ENCODE results near the gene CNTN5.

The CNTN5 gene

DNA sequence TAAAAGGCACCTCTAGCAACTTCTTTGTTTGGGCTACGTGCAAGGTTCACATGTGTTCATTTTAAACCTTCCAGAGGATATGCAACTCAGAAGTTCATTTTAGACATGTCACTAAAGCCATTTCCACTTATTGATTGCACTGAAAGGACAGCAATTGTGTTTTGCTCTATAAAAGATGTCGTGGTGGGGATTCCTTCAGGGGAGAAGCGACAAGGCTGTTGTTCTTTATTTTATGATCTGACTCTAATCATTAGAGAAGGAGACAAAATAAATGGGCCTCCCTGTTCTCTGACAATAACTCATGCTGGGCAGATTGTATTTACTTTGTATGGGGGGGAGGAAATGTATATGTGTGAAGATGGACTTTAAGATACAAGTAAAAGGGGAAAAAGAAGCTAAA, 1296.2 kb downstream of the CNTN5 start:
- no peak for DNase-seq (ENCODE audit: low read depth in 2 of 2)

DNA sequence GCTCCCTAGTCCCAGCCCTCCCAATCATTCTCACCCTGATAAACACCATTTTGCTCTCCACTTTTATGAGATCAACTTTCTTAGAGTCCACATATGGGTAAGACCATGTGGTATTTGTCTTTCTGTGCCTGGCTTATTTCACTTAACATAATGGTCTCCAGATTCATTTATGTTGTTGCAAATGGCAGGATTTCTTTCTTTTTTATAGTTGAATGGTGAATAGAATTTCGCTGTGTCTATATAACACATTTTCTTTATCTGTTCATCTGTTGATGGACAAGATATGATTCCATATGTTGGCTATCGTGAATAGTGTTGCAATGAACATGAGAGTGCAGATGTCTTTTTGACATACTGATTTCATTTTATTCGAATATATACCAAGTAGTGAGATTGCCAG, 1298.9 kb downstream of the CNTN5 start:
- DNase-seq (ENCODE audit: low read depth in 2 of 2), result no peak

DNA sequence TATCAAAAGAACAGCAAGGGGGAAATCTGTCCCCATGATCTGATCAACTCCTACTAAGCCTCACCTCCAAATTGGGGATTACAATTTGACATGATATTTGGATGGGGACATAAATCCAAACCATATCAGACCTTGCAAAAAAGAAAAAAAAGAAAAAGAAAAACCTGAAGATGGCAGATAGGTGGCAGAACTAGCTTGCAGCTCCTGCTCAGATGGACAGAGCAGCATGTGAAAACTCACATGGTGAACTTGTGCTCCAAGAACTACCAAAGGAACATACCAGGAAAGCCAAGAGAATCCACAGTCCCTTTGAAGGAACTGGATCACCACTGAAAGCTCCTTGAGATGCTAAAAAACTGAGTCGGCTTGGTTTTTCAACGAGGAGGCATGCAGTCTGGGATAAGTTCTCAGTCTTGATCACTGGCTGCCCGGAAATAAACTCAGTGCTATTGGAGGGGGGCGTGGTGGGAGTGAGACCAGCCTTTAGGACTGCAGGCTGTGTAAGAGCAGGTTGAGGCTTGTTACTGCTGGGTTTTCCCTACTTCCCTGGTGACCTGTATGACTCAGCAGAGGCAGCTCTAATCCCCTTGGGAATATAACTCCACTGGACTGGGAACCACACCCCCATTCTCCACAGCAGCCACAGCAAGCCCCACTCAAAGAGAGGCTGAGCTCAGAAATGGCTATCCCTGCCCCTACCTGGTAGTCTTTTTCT, 1308.0 kb downstream of the CNTN5 start:
- DNase-seq (ENCODE audit: low read depth in 2 of 2), result no peak

DNA sequence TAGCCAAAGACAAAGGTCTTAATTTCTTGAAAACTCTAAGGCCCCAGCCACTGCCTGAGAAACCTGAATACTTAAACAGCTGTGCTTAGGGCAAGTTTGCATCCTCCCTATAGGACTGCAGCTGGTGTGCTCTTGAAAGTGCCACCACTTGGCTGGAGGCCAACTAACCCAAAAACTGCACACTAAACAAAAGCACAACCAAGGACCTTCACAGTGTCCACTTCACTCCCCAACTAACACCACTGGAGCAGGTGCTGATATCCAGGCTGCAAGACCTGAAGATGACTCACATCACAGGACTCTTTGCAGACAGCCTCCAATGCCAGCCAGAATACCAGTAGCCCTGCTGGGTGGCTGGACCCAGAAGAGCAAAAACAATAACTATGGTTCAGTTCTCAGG, 1308.6 kb downstream of the CNTN5 start:
- DNase-seq (ENCODE audit: low read depth in 2 of 2), result no peak

DNA sequence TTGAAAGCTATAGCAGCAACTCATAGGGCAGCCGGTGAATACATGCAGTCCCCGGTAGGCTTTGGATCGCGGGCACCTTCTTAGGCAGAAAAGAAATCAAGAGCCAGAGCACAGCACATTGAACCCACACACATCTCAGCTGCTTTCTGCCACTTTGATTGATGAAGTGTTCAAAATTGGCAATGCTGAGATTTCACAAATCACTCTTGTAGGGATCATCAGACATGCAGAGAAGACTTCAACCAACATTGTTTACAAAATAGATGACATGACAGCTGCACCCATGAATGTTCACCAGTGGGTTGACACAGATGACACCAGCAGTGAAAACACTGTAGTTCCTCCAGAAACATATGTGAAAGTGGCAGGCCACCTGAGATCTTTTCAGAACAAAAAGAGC, 1316.1 kb downstream of the CNTN5 start:
- DNase-seq (ENCODE audit: low read depth in 2 of 2), result no peak

DNA sequence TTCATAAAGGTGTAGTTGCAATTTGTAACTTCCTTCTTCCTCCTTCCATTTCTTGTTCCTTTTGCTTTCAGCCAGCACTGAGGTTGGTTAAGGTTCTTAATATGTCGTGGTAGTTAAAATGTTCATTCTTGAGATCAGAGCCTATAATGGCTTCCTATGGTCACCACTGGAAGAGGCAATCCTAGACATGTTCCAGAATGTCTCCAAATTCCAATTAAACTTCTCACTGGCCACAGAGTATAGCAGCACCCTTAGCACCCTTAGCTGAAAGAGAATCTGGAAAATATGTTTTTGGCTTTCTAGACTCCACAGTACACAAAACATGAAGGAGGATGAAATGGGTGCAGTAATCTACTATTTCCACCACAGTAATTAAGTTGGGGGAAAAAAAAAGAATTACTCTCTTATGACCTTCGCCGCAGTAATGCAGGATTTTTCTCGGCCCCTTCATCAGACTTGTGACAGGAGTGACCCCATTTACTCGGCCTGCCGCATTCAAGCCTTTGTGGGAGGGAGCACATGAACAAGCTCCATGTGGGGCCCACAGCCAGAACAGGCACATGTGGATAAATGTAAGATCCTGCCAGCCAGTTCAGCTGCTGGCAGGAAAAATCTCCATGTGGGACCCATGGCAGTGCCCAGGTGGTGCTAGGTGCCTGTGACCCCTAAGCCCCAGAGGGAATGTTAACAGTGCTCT, 1317.5 kb downstream of the CNTN5 start:
- no peak for DNase-seq (ENCODE audit: low read depth in 2 of 2)

DNA sequence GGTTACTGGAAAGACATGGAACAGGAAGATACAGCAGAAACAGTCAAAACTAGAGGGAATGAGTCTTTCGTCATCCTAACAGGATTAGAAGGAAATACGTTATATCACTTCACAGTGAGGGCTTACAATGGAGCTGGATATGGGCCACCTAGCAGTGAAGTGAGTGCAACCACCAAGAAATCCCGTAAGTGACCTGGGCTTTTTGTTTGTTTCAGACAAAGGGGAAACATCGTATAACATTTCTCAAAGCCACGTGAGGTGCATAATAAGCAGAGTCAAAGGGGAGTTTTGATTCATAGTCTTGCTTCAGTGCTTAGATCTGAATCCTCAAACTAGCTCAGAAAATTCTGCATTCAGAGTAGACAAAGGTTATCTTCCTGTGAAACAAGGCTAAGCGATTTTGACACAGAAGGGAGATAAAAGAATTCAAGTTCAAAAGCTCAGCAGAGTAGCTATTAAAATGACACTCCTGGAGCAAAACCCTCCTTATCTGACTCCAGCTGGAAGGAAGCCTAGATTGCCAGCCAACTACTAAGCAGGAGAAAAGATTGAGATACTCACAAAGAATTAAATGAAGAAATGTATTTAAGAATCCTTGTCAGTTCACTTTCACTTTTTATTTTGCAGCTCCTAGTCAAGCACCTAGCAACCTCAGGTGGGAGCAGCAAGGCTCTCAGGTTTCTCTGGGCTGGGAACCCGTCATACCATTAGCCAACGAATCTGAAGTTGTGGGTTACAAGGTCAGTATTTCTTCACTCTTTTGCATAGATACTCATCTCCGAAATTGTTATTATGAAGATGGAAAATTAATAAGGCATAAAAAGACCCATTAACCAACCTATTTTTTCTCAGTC, 1319.9 kb downstream of the CNTN5 start:
- DNase-seq (ENCODE audit: low read depth in 2 of 2), result no peak

DNA sequence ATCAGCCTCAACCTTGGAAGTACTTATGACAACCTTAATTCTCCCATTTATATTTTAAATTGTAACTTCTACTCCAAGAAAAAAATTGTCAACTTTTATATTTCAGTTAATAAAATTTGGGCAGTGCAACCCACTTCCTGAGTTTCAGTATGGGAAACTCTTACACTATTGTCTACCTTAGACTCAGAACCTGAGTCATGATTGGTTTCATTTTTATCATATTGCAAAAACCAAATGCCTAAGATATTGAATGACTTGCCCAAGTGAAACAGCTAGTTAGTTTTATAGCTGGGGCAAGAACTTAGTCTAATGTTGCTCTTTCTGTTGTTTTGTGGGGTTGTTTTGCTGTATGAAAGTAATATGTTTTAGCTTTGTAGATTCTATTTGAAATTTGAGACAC, 1332.3 kb downstream of the CNTN5 start:
- DNase-seq (ENCODE audit: low read depth in 2 of 2), result no peak

DNA sequence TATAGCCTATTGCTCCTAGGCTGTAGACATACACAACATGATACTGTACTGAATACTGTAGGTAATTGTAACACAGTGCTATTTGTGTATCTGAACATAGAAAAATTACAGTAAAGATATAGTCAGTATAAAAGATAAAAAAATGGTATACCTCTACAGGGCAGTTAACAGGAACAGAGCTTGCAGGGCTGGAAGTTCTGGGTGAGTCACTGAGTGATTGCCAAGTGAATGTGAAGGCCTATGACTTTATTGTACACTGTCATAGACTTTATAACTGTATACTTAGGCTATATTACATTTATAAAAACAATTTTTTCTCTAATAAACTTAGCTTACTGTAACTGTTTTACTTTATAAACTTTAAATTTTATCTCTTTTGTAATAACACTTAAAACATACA, 1334.0 kb downstream of the CNTN5 start:
- DNase-seq (ENCODE audit: low read depth in 2 of 2), result no peak

DNA sequence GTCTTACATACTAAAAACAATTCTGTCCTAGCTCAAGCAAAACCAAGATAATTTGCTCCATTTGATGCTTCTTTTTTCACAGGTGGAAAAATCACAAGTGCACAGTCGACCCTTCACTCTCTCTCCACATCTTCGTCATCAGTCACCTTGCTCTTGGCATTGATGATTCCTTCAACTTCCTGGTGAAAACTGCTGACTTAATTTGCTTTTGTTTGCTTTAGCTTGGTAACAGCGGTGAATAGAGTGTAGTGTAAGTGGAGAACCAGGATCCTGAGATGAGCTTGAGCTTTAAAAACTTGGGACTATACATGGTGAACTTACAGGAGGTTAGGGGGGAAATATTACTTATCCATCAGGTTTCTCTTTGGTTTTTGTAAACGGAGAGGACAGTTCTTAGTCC, 1335.3 kb downstream of the CNTN5 start:
- DNase-seq (ENCODE audit: low read depth in 2 of 2), result no peak

DNA sequence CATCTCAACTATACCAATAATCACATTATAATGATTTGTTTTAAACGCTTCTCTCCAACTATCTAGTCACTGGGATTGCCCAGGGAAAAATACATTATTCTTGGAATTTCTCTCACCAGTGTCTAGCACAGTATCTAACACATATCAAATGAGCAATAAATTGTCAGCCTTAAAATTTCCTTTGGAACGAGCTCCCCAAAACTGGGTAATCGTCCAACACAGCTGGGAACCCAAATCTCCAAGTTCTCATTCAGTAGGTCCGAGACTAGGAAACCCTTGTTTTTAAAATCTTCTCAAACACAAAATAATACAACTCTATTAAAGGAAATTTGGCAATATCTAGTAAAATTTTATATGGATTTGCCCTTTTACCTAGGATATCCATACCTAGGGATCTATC, 1338.5 kb downstream of the CNTN5 start:
- no peak for DNase-seq (ENCODE audit: low read depth in 2 of 2)

DNA sequence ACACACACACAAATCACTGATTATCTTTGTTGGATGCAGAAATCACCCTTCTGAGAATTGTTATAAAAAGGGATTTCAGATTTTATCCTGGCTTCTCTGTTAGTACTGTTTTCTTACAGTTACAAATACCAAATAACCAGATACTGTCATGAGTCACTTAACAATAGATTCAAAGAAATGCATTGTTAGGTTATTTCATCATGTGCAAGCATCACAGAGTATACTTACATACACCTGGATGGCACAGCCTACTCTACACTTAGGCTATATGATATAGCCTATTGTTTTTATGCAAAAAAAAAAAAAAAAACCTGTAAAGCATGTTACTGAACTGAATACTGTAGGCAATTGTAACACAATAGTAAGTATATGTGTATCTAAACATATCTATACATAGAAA, 1347.1 kb downstream of the CNTN5 start:
- no peak for DNase-seq (ENCODE audit: low read depth in 2 of 2)

DNA sequence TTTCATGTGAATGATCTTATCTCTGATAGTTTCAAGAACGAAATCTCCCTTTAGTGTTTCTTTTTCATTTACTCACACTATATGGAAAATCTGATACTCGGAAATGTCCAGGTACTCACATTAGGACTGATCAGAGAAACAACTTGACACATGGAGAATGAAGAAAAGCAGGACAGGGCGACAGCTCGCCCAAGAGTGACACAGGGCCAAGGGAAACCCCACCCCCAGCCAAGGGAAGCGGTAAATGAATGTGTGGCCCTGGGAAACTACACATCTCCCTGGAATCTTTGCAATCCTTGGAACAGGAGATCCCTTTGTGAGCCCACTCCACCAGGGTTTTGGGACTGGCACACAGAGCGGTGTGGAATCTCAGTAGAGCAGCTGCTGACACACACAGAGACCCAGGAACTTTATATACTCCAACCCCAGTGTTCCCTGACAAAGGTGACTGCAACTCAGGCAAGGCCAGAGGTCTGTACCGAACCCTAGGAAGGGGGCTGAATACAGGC, 1362.7 kb downstream of the CNTN5 start:
- DNase-seq (ENCODE audit: low read depth in 2 of 2), result no peak

DNA sequence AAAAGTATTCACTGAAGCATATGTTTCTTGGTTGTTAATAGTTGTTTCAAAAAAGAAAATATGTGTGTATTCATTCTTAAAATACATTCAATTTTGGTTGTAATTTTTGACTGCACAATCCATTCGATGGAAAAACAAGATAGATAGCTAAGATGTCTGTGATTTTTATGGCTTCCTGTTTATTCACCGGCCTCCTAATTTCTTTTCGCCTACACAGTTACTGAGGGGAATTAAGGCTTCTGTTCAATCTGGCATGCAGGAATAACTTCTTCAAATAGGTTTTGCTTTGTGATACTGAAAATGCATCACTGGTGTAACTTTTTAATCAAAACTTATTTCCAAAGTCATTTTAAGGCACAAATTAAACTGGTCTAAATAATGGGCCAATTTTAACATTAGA, 1375.5 kb downstream of the CNTN5 start:
- DNase-seq (ENCODE audit: low read depth in 2 of 2), result no peak

DNA sequence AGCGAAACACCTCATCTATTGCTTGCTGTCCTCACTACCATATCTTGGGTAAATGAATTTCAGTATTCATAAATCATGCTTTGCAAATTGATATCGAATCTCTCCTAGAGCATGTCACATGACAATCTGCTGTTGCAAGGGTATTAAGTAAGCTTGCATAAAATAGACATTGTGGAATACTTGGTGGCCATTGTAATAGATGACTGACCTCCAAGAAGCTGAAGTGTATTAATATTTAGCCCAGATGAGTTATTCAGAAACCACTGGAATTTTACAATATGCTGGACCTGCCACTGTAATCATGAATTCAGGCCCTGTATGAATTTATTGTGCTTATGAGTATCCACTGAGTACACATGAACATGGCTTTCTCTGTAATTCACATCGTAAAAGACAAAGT, 1376.7 kb downstream of the CNTN5 start:
- DNase-seq (ENCODE audit: low read depth in 2 of 2), result no peak

DNA sequence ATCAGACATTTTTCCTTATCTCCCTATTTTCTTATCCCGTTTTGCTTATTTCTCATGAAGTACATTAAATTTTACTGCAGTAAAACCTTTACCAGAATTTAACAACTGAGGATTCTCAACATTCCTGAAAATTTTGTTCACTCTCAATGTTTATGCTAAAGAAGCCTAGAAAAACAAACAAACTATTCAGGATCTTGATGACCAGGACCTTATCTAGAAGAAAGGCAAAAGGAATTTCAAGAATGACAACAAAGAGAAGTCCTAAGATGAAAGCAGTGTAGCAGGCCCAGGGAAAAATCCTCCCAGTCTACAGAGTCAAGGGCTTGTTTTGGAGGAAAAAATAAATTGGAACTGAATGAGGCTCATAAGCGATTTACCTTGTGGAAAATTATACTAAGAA, 1383.1 kb downstream of the CNTN5 start:
- no peak for DNase-seq (ENCODE audit: low read depth in 2 of 2)

DNA sequence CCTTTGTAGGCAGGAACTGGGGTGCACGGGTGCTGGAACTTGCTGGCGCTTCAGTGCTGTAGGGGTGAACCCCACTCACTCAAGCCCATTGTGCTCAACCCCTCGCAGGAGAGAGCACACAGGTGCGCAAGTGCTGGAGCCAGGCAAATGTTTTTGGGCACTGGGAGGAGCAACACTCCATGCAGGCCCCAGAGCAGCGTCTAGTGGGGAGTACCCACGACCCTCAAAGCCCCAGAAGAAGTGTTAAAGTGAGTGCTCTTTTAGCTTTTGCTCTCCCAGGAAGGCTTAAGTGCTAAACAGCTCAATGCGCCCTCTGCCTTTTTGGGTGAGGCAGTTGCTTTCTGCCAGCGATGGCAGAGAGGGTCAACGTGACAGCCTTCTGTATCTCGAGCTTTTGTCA, 1384.2 kb downstream of the CNTN5 start:
- DNase-seq (ENCODE audit: low read depth in 2 of 2), result no peak
